Measurements from ENCODE around the gene VAV1. TPM values are rescaled to one million over a fixed set of nuclear protein-coding genes. Genes with fewer than 3 reads are reported as not detected.
"Not testable (repeated sequence)": the region's sequence is repeated elsewhere in the genome, so short reads cannot be mapped to it uniquely, and the experiment has no call there.

VAV1 gene
- total and polyA plus RNA-seq, 5 experiments from 2014 or later, result 18.7 to 85.0 (median 27.9) TPM

DNA sequence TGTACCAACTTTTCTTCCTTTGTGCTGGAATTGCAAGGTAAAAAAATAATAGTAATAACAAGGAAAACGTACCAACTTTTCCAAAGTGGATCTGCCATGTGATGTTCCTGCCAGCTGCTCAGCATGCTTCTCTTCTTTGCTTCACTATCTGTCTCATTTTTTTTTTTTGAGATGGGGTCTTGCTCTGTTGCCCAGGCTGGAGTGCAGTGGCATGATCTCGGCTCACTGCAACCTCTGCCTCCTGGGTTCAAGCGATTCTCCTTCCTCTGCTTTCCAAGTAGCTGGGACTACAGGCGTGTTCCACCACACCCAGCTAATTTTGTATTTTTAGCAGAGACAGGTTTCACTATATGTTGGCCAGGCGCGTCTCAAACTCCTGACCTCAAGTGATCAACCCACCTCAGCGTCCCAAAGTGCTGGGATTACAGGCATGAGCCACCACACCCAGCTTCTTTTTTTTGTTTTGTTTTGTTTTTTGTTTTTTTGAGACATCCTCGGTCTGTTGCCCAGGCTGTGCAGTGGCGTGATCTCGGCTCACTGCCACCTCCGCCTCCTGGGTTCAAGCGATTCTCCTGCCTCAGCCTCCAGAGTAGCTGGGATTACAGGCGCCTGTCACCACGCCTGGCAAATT lies 27.8 kb downstream of the VAV1 start:
- H3K4me3 Mint-ChIP-seq, result peak overlapping the region; percentile 85 to 99 (median 88)
- not testable (repeated sequence) for ATAC-seq, DNase-seq, H3K27me3 Mint-ChIP-seq, H3K9me3 Mint-ChIP-seq
- peaks cover 42 to 86% (median 83%) of the 10 kb centered on the region in 4 donors for H3K4me1 Mint-ChIP-seq
- peak overlapping the region; percentile 91 to 99 (median 97) for H3K27ac Mint-ChIP-seq
- POLR2A ChIA-PET, result interaction anchor here (0.6 to 5.8 kb wide), 11 partner anchors 9 to 1012 kb away, joined by 3 to 109 read pairs (median 10); partner anchors contain the start of genes GPR108, SH2D3A and VAV1
- peaks cover 0 to 28% (median 0%) of the 10 kb centered on the region in 3 donors for H3K36me3 Mint-ChIP-seq

- POLR2A ChIA-PET, result interaction anchor here (0.9 to 5.8 kb wide), 14 partner anchors 10 to 90 kb away, joined by 3 to 109 read pairs (median 6); partner anchors contain the start of genes GPR108, SH2D3A and VAV1
- peak in 1 of 2 donors; percentile 2 for ATAC-seq
- H3K27me3 Mint-ChIP-seq, result peaks cover 0 to 2% (median 0%) of the 10 kb centered on the region in 5 donors
Observed at GRCh38 chr19:6800991-6801484, 28.5 kb downstream of the VAV1 start.

DNA sequence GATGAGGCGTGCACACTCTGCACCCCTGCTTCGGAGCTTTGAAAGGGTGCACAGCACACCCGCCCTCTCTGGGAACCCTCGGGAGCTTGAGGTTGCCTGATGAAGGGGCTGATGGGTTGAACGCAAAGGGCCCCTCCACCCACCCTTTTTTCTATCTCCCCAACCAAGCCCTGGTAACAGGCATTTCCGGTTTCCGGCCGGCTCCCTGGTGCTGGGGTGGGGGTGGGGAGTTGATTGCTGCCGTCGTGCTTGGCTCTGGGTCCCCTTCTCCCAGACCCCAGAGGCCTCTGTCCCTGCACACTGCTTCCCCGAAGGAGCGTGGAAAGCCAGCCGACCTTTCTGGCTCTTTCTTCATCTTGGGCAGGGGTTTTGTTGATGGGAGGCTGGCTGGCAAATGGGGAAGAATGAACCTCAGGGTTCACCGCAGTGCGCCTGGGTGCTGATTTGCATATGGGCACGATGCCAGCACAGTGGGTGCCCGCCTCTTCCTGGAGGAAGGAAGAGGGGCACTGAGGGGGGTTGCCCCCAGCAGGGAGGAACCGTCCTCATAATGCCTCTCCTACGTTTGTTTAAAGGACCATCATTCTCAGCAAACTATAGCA lies 29.1 kb downstream of the VAV1 start:
- Mint-ChIP-seq H3K36me3 (peaks cover 0 to 21% (median 2%) of the 10 kb centered on the region in 3 donors), H3K4me1 (peaks cover 39 to 77% (median 75%) of the 10 kb centered on the region in 4 donors)
- POLR2A ChIA-PET, result interaction anchor here (0.9 to 5.8 kb wide), 14 partner anchors 11 to 89 kb away, joined by 3 to 109 read pairs (median 6); partner anchors contain the start of genes GPR108, SH2D3A and VAV1

More at GRCh38 chr19:6800991-6801484, 28.5 kb downstream of the VAV1 start:
- Mint-ChIP-seq H3K9me3 (no peaks in the 10 kb centered on the region), H3K27ac (peak overlapping the region; percentile 91 to 99 (median 97)), H3K4me3 (peak overlapping the region; percentile 85 to 99 (median 88)), H3K4me1 (peaks cover 38 to 79% (median 76%) of the 10 kb centered on the region in 4 donors), H3K36me3 (peaks cover 0 to 22% (median 0%) of the 10 kb centered on the region in 3 donors)
- DNase-seq, result peak in 1 of 10 donors; percentile 7

GRCh38 chr19:6802336-6803035 lies 30.0 kb downstream of the VAV1 start:
- peak overlapping the region; percentile 82 to 99 (median 96) for H3K27ac Mint-ChIP-seq

More for the DNA sequence above, 29.1 kb downstream of the VAV1 start:
- ATAC-seq (peak; percentile 77 to 82), DNase-seq (peak; percentile 73 to 93 (median 85))
- Mint-ChIP-seq H3K27me3 (peaks cover 0 to 2% (median 0%) of the 10 kb centered on the region in 5 donors), H3K27ac (peak overlapping the region; percentile 91 to 99 (median 97)), H3K9me3 (no peaks in the 10 kb centered on the region), H3K4me3 (peak overlapping the region; percentile 85 to 99 (median 88))

GRCh38 chr19:6803036-6803404 lies 30.5 kb downstream of the VAV1 start:
- no peak for DNase-seq
- H3K27ac Mint-ChIP-seq, result peak overlapping the region; percentile 82 to 99 (median 96)
- H3K27me3 Mint-ChIP-seq, result peaks cover 0 to 2% (median 0%) of the 10 kb centered on the region in 5 donors

More at GRCh38 chr19:6802336-6803035, 30.0 kb downstream of the VAV1 start:
- H3K4me3 Mint-ChIP-seq, result peak overlapping the region; percentile 85 to 94 (median 88)
- DNase-seq (peak; percentile 19 to 73 (median 56)), ATAC-seq (peak; percentile 36 to 67)
- H3K4me1 Mint-ChIP-seq, result peaks cover 37 to 77% (median 74%) of the 10 kb centered on the region in 4 donors
- no peaks in the 10 kb centered on the region for H3K9me3 Mint-ChIP-seq
- POLR2A ChIA-PET, result interaction anchor here (0.7 to 5.8 kb wide), 10 partner anchors 19 to 66 kb away, joined by 3 to 109 read pairs (median 4); partner anchors contain the start of genes GPR108, SH2D3A and VAV1
- H3K36me3 Mint-ChIP-seq, result peaks cover 0 to 19% (median 4%) of the 10 kb centered on the region in 3 donors
- H3K27me3 Mint-ChIP-seq, result peaks cover 0 to 2% (median 0%) of the 10 kb centered on the region in 5 donors

GRCh38 chr19:6806488-6806887 lies 34.0 kb downstream of the VAV1 start:
- Mint-ChIP-seq H3K36me3 (peaks cover 0 to 33% (median 7%) of the 10 kb centered on the region in 3 donors), H3K27ac (peak overlapping the region in 9 of 10 donors; percentile 29 to 79 (median 68)), H3K4me3 (no peak overlapping the region), H3K4me1 (peaks cover 39 to 74% (median 72%) of the 10 kb centered on the region in 4 donors), H3K9me3 (no peaks in the 10 kb centered on the region), H3K27me3 (peaks cover 0 to 2% (median 0%) of the 10 kb centered on the region in 5 donors)
- ATAC-seq, result no peak
- DNase-seq, result no peak
- POLR2A ChIA-PET, result no interaction called here

More at GRCh38 chr19:6803036-6803404, 30.5 kb downstream of the VAV1 start:
- H3K4me3 Mint-ChIP-seq, result peak overlapping the region; percentile 85 to 94 (median 88)
- peaks cover 0 to 19% (median 4%) of the 10 kb centered on the region in 3 donors for H3K36me3 Mint-ChIP-seq
- POLR2A ChIA-PET, result interaction anchor here (0.7 to 5.8 kb wide), 11 partner anchors 20 to 67 kb away, joined by 3 to 109 read pairs (median 4); partner anchors contain the start of genes GPR108, SH2D3A and VAV1
- H3K9me3 Mint-ChIP-seq, result no peaks in the 10 kb centered on the region
- H3K4me1 Mint-ChIP-seq, result peaks cover 37 to 77% (median 70%) of the 10 kb centered on the region in 4 donors
- no peak for ATAC-seq

DNA sequence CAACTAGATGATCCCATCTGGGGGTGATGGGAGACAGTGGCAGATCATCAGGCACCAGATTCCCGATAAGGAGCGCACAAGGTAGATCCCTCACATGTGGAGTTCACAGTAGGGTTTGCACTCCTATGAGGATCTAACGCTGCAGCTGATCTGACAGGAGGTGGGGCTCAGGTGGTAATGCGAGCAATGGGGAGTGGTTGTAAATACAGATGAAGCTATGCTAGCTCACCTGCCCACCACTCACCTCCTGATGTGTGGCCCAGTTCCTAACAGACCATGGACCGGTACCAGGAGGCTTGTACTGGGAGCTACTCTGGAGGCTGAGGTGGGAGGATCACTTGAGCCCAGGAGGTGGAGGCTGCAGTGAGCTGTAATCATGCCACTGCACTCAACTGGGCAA lies 34.8 kb downstream of the VAV1 start:
- peak overlapping the region in 5 of 10 donors; percentile 31 to 85 (median 60) for H3K27ac Mint-ChIP-seq
- DNase-seq (no peak), ATAC-seq (no peak)
- H3K4me3 Mint-ChIP-seq, result no peak overlapping the region
- H3K9me3 Mint-ChIP-seq, result peaks cover 0 to 3% (median 0%) of the 10 kb centered on the region in 9 donors
- no peaks in the 10 kb centered on the region for H3K27me3 Mint-ChIP-seq
- H3K36me3 Mint-ChIP-seq, result peaks cover 5 to 38% (median 7%) of the 10 kb centered on the region in 3 donors
- POLR2A ChIA-PET, result interaction anchor here (1.1 kb wide), 1 partner anchor 10 kb away, joined by 6 read pairs; no protein-coding TSS in a partner anchor
- H3K4me1 Mint-ChIP-seq, result peaks cover 39 to 77% (median 73%) of the 10 kb centered on the region in 4 donors

- no peak for ATAC-seq
- peaks cover 37 to 78% (median 74%) of the 10 kb centered on the region in 4 donors for H3K4me1 Mint-ChIP-seq
- peaks cover 5 to 43% (median 7%) of the 10 kb centered on the region in 3 donors for H3K36me3 Mint-ChIP-seq
- H3K4me3 Mint-ChIP-seq, result peak overlapping the region in 3 of 10 donors; percentile 3 to 14 (median 8)
- H3K9me3 Mint-ChIP-seq, result peaks cover 0 to 3% (median 0%) of the 10 kb centered on the region in 9 donors
- no peak for DNase-seq
- POLR2A ChIA-PET, result interaction anchor here (0.6 to 1.3 kb wide), 3 partner anchors 36 to 42 kb away, joined by 3 to 7 read pairs (median 4); partner anchors contain the start of gene VAV1
- H3K27ac Mint-ChIP-seq, result peak overlapping the region in 7 of 10 donors; percentile 2 to 81 (median 65)
- H3K27me3 Mint-ChIP-seq, result no peaks in the 10 kb centered on the region
Observed at GRCh38 chr19:6808494-6808893, 36.0 kb downstream of the VAV1 start.

DNA sequence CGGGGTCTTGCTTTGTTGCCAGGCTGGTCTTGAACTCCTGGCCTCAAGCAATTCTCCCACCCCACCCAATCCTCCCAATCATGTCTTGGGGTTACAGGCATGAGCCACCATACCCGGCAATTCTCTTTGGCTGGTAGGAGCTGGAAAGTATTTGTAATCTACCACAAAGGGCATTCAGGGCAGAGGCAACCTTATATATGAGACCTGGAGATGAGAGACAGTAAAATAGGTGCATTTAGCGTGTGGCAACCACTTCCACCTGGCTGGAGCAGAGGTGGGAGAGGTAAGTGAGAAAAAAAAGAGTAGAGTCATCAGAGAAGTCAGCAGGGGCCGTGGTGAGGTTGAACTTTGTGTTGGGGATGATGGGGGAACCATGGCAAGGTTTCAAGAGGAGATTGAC lies 36.8 kb downstream of the VAV1 start:
- Mint-ChIP-seq H3K27me3 (no peaks in the 10 kb centered on the region), H3K9me3 (peaks cover 0 to 3% (median 0%) of the 10 kb centered on the region in 9 donors), H3K27ac (peak overlapping the region; percentile 43 to 90 (median 69)), H3K4me1 (peaks cover 36 to 81% (median 74%) of the 10 kb centered on the region in 4 donors), H3K36me3 (peaks cover 5 to 38% (median 7%) of the 10 kb centered on the region in 3 donors), H3K4me3 (peak overlapping the region in 6 of 10 donors; percentile 2 to 47 (median 28))
- DNase-seq, result no peak
- POLR2A ChIA-PET, result interaction anchor here (1.1 to 1.3 kb wide), 2 partner anchors 23 to 37 kb away, joined by 3 to 4 read pairs; partner anchors contain the start of gene VAV1
- ATAC-seq, result no peak

DNA sequence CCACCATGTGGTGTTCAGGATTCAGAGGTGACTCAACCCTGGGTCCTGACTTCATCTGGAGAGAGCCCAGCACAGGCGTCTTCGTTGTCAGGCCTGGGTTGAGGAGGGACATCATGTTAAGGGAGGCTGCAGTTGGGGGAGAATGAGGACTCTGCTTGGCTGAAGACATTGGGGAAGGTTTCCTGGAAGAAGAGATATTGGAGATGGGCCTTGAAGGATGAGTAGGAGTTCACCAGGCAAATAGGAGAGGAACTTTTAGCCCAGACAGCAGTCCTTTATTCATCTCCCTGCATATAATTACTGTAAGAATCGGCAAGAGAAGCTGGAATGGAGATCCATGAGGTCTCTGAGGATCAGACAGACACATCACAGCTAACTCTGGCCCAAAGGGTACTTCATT lies 38.9 kb downstream of the VAV1 start:
- no peaks in the 10 kb centered on the region for H3K27me3 Mint-ChIP-seq
- POLR2A ChIA-PET, result interaction anchor here (0.9 kb wide), 1 partner anchor 39 kb away, joined by 3 read pairs; the partner anchor contains the start of gene VAV1
- DNase-seq (no peak), ATAC-seq (no peak)
- H3K4me1 Mint-ChIP-seq, result peaks cover 43 to 87% (median 81%) of the 10 kb centered on the region in 4 donors
- peak overlapping the region in 8 of 10 donors; percentile 21 to 87 (median 70) for H3K27ac Mint-ChIP-seq
- H3K9me3 Mint-ChIP-seq, result peaks cover 0 to 3% (median 0%) of the 10 kb centered on the region in 9 donors
- peaks cover 5 to 40% (median 8%) of the 10 kb centered on the region in 3 donors for H3K36me3 Mint-ChIP-seq
- H3K4me3 Mint-ChIP-seq, result peak overlapping the region in 1 of 10 donors; percentile 6

GRCh38 chr19:6811906-6812305 lies 39.4 kb downstream of the VAV1 start:
- no peaks in the 10 kb centered on the region for H3K27me3 Mint-ChIP-seq
- H3K9me3 Mint-ChIP-seq, result peaks cover 0 to 3% (median 0%) of the 10 kb centered on the region in 9 donors
- no peak for ATAC-seq
- POLR2A ChIA-PET, result interaction anchor here (0.6 to 0.9 kb wide), 2 partner anchors 39 to 54 kb away, joined by 3 to 4 read pairs; partner anchors contain the start of gene VAV1
- H3K36me3 Mint-ChIP-seq, result peaks cover 5 to 39% (median 7%) of the 10 kb centered on the region in 3 donors
- DNase-seq, result no peak
- peaks cover 41 to 84% (median 79%) of the 10 kb centered on the region in 4 donors for H3K4me1 Mint-ChIP-seq
- H3K4me3 Mint-ChIP-seq, result peak overlapping the region in 3 of 10 donors; percentile 29 to 60 (median 39)
- H3K27ac Mint-ChIP-seq, result peak overlapping the region in 9 of 10 donors; percentile 21 to 91 (median 74)

All from naive thymus-derived CD8-positive, alpha-beta T cell (primary cell).